Uterus (tissue), 2 donors: ENCODE measurements around the gene DLGAP1.

ENCODE experiments used
- POLR2A ChIP-seq, 2 donors: fragments of 450-650 bp; IDR thresholded peaks; one replicate each; pipeline ENCODE4 v1.6.1; 2016; ENCODE audit warnings: antibody characterized with exemption in 2 of 2, mild to moderate bottlenecking in 1 of 2, moderate library complexity in 1 of 2
- TF ChIP-seq, protein P1 (sequence below), 4 experiments: fragments of 200-600 bp in 2 of 4; fragments of 450-650 bp in 2 of 4; sonication (generic) in 2 of 4; IDR thresholded peaks; one replicate each; pipeline ENCODE4 v1.5.1; 2016 to 2019; ENCODE audit warnings: antibody characterized with exemption in 4 of 4, mild to moderate bottlenecking in 2 of 4, moderate library complexity in 1 of 4

DNA sequence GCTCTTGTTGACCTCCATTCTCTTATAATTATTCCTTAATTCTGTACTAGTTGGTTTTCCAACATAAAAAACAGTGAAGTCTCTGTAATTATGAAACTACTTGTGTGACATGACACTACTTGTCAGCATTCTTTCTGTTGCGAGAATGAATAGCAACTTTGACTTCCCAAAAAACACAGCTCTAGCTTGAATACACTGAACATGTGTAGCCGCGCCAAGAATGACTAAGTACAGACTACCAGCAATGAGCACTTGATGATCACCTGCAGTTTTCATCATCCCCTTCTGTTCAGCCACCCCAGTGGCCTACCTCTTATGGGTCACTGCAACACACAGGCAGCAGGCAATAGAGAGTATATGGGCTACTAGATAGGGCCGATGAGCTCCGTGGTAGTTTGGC, 775.9 kb downstream of the DLGAP1 start:
- TF ChIP-seq, protein P1, sequence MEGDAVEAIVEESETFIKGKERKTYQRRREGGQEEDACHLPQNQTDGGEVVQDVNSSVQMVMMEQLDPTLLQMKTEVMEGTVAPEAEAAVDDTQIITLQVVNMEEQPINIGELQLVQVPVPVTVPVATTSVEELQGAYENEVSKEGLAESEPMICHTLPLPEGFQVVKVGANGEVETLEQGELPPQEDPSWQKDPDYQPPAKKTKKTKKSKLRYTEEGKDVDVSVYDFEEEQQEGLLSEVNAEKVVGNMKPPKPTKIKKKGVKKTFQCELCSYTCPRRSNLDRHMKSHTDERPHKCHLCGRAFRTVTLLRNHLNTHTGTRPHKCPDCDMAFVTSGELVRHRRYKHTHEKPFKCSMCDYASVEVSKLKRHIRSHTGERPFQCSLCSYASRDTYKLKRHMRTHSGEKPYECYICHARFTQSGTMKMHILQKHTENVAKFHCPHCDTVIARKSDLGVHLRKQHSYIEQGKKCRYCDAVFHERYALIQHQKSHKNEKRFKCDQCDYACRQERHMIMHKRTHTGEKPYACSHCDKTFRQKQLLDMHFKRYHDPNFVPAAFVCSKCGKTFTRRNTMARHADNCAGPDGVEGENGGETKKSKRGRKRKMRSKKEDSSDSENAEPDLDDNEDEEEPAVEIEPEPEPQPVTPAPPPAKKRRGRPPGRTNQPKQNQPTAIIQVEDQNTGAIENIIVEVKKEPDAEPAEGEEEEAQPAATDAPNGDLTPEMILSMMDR (IDR thresholded peaks at IDR 0.05): no peak
- no peak for TF ChIP-seq POLR2A (IDR thresholded peaks at IDR 0.05)
